ENCODE results near the gene CD7.

Gene CD7

DNA sequence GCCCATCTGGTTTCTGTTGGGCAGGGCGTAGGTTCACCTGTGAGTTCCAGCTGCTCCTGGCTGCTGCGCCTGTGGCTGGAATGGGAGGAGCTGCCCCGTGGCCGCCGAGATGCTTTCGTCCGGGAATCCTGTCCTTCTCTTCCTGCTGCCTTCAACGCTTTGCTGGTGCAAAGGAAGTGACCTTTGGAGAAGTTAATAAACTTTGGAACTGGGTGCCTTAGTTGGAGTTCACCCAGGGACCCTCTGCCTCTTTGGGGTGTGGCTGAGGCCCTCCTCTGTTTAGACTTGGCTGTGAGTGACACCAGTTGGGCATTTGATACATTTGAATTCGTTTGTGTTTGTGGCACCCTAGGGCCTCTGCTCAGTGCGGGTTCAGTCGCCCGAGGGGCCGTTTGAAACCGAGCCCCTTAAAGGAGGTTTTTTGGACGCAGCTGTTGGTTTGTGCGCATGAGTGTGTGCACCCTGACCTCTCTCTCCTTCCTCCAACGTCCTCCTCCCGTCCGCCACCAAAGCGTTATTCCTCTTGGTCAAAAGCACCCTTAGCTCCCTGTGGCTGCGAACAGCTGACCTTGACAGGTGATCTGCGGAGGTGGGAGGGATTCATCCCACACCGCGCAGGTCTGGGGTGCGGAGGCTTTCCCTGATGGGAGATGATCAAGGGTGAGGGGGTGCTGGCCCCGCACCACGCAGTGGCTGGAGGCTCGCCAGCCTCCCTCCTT, 25.1 kb upstream of the CD7 start:
- Histone ChIP-seq H3K79me2 (ENCODE audit: insufficient read depth, low read depth) (no peaks in the 10 kb centered on the region), H3K4me1 (ENCODE audit: low read depth, poor library complexity, severe bottlenecking) (no peaks in the 10 kb centered on the region), H3K27me3 (ENCODE audit: insufficient read depth, low read depth) (peaks cover 3% of the 10 kb centered on the region; the same call in 1 of the 2 replicates), H2AFZ (ENCODE audit: low read depth) (no peak overlapping the region), H3K9ac (no peak overlapping the region), H4K20me1 (ENCODE audit: insufficient read depth) (no peaks in the 10 kb centered on the region), H3K4me3 (IDR thresholded peaks at IDR 0.05; ENCODE audit: insufficient read depth, low read depth, low read length) (no peak overlapping the region), H3K27ac (no peak overlapping the region), H3K4me2 (no peak overlapping the region), H3K36me3 (ENCODE audit: insufficient read depth) (no peaks in the 10 kb centered on the region)
- TF ChIP-seq, protein P1, sequence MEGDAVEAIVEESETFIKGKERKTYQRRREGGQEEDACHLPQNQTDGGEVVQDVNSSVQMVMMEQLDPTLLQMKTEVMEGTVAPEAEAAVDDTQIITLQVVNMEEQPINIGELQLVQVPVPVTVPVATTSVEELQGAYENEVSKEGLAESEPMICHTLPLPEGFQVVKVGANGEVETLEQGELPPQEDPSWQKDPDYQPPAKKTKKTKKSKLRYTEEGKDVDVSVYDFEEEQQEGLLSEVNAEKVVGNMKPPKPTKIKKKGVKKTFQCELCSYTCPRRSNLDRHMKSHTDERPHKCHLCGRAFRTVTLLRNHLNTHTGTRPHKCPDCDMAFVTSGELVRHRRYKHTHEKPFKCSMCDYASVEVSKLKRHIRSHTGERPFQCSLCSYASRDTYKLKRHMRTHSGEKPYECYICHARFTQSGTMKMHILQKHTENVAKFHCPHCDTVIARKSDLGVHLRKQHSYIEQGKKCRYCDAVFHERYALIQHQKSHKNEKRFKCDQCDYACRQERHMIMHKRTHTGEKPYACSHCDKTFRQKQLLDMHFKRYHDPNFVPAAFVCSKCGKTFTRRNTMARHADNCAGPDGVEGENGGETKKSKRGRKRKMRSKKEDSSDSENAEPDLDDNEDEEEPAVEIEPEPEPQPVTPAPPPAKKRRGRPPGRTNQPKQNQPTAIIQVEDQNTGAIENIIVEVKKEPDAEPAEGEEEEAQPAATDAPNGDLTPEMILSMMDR (conservative IDR thresholded peaks at IDR 0.05; ENCODE audit: low read depth, low read length): no peak

DNA sequence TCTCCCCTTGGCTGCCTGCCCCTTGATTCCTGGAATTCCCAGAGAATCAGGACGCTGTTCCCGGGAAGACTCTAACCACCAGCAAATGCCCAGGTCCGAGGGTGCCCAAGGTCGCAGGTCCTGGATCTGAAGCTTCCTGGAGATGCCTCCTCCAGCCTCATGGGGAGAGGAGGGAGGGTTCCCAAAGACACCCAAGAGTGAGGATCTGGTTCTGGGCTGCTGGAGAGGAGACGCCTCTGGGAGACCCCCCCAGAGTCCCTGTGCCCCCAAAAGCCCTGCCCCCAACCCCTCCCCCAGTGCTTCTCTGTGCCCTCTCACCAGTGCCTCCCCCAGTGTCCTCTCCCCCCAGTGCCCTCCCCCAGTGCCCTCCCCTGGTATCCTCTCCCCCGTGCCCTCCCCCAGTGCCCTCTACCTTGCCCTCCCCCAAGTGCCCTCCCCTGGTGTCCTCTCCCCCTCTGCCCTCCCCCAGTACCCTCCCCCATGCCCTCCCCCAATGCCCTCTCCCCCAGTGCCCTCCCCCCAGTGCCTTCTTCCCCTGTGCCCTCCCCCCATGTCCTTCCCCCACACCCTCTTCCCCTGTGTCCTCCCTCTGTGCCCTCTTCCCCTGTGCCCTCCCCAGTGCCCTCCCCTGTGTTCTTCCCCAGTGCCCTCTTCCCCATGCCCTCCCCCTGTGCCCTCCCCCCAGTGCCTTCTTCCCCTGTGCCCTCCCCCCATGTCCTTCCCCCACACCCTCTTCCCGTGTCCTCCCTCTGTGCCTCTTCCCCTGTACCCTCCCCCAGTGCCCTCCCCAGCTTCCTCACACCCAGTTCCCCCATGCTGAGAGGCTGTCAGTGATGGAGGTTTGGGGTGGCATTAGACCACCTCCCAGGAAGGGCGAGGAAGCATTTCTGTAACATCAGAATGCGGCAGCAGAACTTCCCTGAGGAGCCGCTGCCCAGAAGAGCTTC, 22.5 kb upstream of the CD7 start:
- Histone ChIP-seq H3K79me2 (ENCODE audit: insufficient read depth, low read depth) (no peaks in the 10 kb centered on the region), H3K27ac (no peak overlapping the region), H3K36me3 (ENCODE audit: insufficient read depth) (no peaks in the 10 kb centered on the region), H3K27me3 (ENCODE audit: insufficient read depth, low read depth) (peaks cover 3% of the 10 kb centered on the region; the same call in 1 of the 2 replicates), H3K4me1 (ENCODE audit: low read depth, poor library complexity, severe bottlenecking) (peaks cover 15% of the 10 kb centered on the region), H3K4me3 (IDR thresholded peaks at IDR 0.05; ENCODE audit: insufficient read depth, low read depth, low read length) (no peak overlapping the region), H2AFZ (ENCODE audit: low read depth) (no peak overlapping the region), H3K4me2 (no peak overlapping the region), H4K20me1 (ENCODE audit: insufficient read depth) (no peaks in the 10 kb centered on the region), H3K9ac (no peak overlapping the region)
- TF ChIP-seq, protein P1 (conservative IDR thresholded peaks at IDR 0.05; ENCODE audit: low read depth, low read length): no peak

DNA sequence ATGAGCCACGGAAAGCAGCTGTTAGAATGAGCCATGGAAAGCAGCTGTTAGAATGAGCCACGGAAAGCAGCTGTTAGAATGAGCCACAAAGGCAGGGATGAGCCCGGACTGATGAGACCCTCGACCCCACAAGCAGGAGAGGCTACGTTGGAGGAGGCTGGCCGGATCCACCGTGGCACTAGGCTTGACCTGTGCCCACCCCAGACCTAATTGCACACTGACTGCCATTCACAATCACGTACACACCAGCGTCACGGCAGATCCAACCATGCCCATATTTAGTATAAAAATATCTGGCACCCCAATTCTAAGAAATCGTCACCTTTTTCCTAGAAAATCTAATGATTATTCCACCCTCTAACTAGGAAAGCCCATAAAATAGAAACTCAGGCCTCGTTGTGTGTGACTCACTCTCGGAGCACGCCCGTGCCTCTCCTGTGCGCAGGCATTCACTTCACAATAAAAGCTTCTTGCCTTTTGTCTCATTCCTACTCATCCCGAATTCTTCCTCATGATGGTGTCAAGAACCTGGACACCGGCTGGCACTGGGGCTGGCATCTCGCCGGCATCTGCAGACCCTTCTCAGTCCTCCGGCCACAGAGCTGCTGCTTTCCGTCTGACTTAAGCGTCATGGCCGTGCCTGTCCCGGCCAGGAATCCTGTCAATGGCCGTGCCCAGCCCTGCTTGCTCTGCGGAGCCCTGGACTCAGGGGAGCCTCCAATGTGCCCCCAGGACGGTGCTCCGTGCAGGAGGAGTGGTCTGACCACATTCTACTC, 21.6 kb upstream of the CD7 start:
- TF ChIP-seq, protein P1 (conservative IDR thresholded peaks at IDR 0.05; ENCODE audit: low read depth, low read length): no peak

More for the DNA sequence above, 21.6 kb upstream of the CD7 start:
- H2AFZ ChIP-seq (ENCODE audit: low read depth): no peak overlapping the region
- H3K79me2 ChIP-seq (ENCODE audit: insufficient read depth, low read depth): no peaks in the 10 kb centered on the region
- no peaks in the 10 kb centered on the region for H3K36me3 ChIP-seq (ENCODE audit: insufficient read depth)
- no peak overlapping the region for H3K4me3 ChIP-seq (IDR thresholded peaks at IDR 0.05; ENCODE audit: insufficient read depth, low read depth, low read length)
- no peak overlapping the region for H3K9ac ChIP-seq
- H3K4me2 ChIP-seq: no peak overlapping the region
- H3K27ac ChIP-seq: no peak overlapping the region
- peaks cover 3% of the 10 kb centered on the region; the same call in 1 of the 2 replicates for H3K27me3 ChIP-seq (ENCODE audit: insufficient read depth, low read depth)
- peaks cover 22% of the 10 kb centered on the region for H3K4me1 ChIP-seq (ENCODE audit: low read depth, poor library complexity, severe bottlenecking)
- no peaks in the 10 kb centered on the region for H4K20me1 ChIP-seq (ENCODE audit: insufficient read depth)
